Vagina (tissue), 2 donors: Measurements from ENCODE around the gene BTG1.

ENCODE experiments used
- CTCF ChIP-seq, 3 experiments: fragments of 450-650 bp in 2 of 3; fragments of 200-600 bp in 1 of 3; sonication (generic) in 1 of 3; IDR thresholded peaks; one replicate each; pipeline ENCODE4 v1.5.1; 2017 to 2019; ENCODE audit warnings: antibody characterized with exemption in 3 of 3, mild to moderate bottlenecking in 2 of 3, moderate library complexity in 2 of 3
- POLR2AphosphoS5 ChIP-seq, 2 donors: sonication (generic); formaldehyde crosslinking; IDR thresholded peaks; one replicate each; pipeline ENCODE4 v1.9.0; 2017; ENCODE audit warnings: antibody characterized with exemption in 2 of 2, mild to moderate bottlenecking in 2 of 2, low read depth in 1 of 2; ENCODE audit not compliant: insufficient read depth in 1 of 2

GRCh38 chr12:92178340-92178739 is 32.7 kb upstream of the BTG1 start:
- TF ChIP-seq CTCF (IDR thresholded peaks at IDR 0.05) = no peak
- TF ChIP-seq POLR2AphosphoS5 (IDR thresholded peaks at IDR 0.05; ENCODE audit: insufficient read depth in 1 of 2, low read depth in 1 of 2) = no peak
